HepG2 (cell line): Measurements from ENCODE around the gene SRSF2. TPM values are rescaled to one million over a fixed set of nuclear protein-coding genes. Genes with fewer than 3 reads are reported as not detected.

Experiments used
- ATAC-seq: fragments of 200-7000 bp; cut with Tn5 transposase; 3 replicates; pipeline ENCODE4 v1.9.1; 2020; ENCODE audit warnings: mild to moderate bottlenecking, moderate library complexity
- BruUV-seq: library from RNA; stranded (reverse); fragments of 400-500 nt; replicated peaks from 2 replicates; lab custom pipeline; 2021; lab: Mats Ljungman, UMichigan
- CTCF ChIA-PET: fragments of 300-600 bp; formaldehyde crosslinking; extraction: SDS; loops from one replicate; lab custom pipeline; 2021; ENCODE audit warnings: low total read pairs, inconsistent platforms, low intra/inter-chr PET ratio; lab: Yijun Ruan, JAX
- POLR2A ChIA-PET: fragments of 350-600 bp; sonication (Branson Sonifier 250); formaldehyde crosslinking; loops from one replicate; lab custom pipeline; 2020; ENCODE audit warnings: antibody characterized with exemption, inconsistent platforms; lab: Yijun Ruan, JAX
- DNase-seq: peaks from one replicate; pipeline ENCODE4 v3.0.0-alpha.2; 2015; ENCODE audit warnings: low spot score
- FAIRE-seq: peaks from 3 replicates; lab custom pipeline; 2011; peaks lifted over from hg19 to GRCh38; lab: Jason Lieb, UNC
- H2AFZ ChIP-seq: one replicate; pipeline ENCODE4 v1.6.1; 2011; ENCODE audit warnings: low read length, inconsistent platforms
- H3K27ac ChIP-seq: fragments of 300-600 bp; 3 replicates; pipeline ENCODE4 v1.8.0; 2011; ENCODE audit warnings: mixed run types, mild to moderate bottlenecking, mixed read lengths, low read length, inconsistent platforms; ENCODE audit not compliant: insufficient read depth; ENCODE audit errors: extremely low read length
- H3K27me3 ChIP-seq, 2 experiments: fragments of 200-600 bp in 1 of 2; 2 replicates in 1 of 2; 3 replicates in 1 of 2; pipeline versions ENCODE4 v1.6.0 to v1.8.0; 2011; ENCODE audit warnings: low read length in 2 of 2, mild to moderate bottlenecking in 2 of 2, moderate library complexity in 2 of 2, inconsistent platforms in 1 of 2; ENCODE audit not compliant: insufficient read depth in 2 of 2, control insufficient read depth in 1 of 2
- H3K36me3 ChIP-seq, 2 experiments: fragments of 200-600 bp in 1 of 2; replicated peaks in 1 of 2; 2 replicates in 1 of 2; 3 replicates in 1 of 2; pipeline versions ENCODE4 v1.5.1 to v1.8.0; 2011; ENCODE audit warnings: low read length in 2 of 2, inconsistent platforms in 1 of 2; ENCODE audit not compliant: insufficient read depth in 2 of 2, control insufficient read depth in 1 of 2
- H3K4me1 ChIP-seq: 2 replicates; pipeline ENCODE4 v1.5.1; 2012; ENCODE audit warnings: low read length, inconsistent platforms; ENCODE audit not compliant: insufficient read depth
- H3K4me2 ChIP-seq: 2 replicates; pipeline ENCODE4 v1.6.0; 2011; ENCODE audit warnings: low read depth, low read length, inconsistent platforms
- H3K4me3 ChIP-seq, 3 experiments: fragments of 200-600 bp in 1 of 3; sonication (generic), shearing (Covaris generic) in 1 of 3; replicated peaks in 1 of 3; 2 replicates each; pipeline ENCODE4 v1.5.1; 2011 to 2016; ENCODE audit warnings: low read length in 3 of 3, inconsistent platforms in 2 of 3, low read depth in 2 of 3, mild to moderate bottlenecking in 2 of 3, control low read depth in 1 of 3, mixed read lengths in 1 of 3; ENCODE audit not compliant: insufficient read depth in 1 of 3
- H3K79me2 ChIP-seq: one replicate; pipeline ENCODE4 v1.6.1; 2011; ENCODE audit warnings: low read length, inconsistent platforms; ENCODE audit not compliant: insufficient read depth
- H3K9ac ChIP-seq: 2 replicates; pipeline ENCODE4 v1.6.0; 2011; ENCODE audit warnings: mild to moderate bottlenecking, low read depth, low read length, inconsistent platforms; ENCODE audit not compliant: insufficient read depth
- H3K9me3 ChIP-seq: 2 replicates; pipeline ENCODE4 v1.5.1; 2012; ENCODE audit warnings: mild to moderate bottlenecking, low read length
- H4K20me1 ChIP-seq: 2 replicates; pipeline ENCODE4 v1.6.0; 2011; ENCODE audit warnings: inconsistent platforms, mild to moderate bottlenecking, low read length, moderate library complexity; ENCODE audit not compliant: insufficient read depth
- PHB2 ChIP-seq: fragments of 450-650 bp; IDR thresholded peaks from 2 replicates; pipeline ENCODE4 v1.6.1; 2018; ENCODE audit not compliant: partially characterized antibody
- POLR2A ChIP-seq, 2 experiments: IDR thresholded peaks; 2 replicates each; pipeline ENCODE4 v1.6.1; 2011; ENCODE audit warnings: low read depth in 2 of 2, low read length in 2 of 2, mild to moderate bottlenecking in 1 of 2, moderate library complexity in 1 of 2; ENCODE audit not compliant: insufficient read depth in 1 of 2
- SNAPC4 ChIP-seq: sonication (generic); formaldehyde crosslinking; IDR thresholded peaks from 2 replicates; pipeline ENCODE4 v1.4.0; 2020; ENCODE audit warnings: mild to moderate bottlenecking, missing genetic modification reagents
- WGBS: methylation state at CpG from one replicate; pipeline ENCODE4 v1.1.6; 2017; ENCODE audit warnings: low lambda C conversion rate; 5-methylcytosine and 5-hydroxymethylcytosine counted together
- in situ Hi-C: cut with HindIII; loops from 2 replicates; pipeline ENCODE4 v1.10.0; 2017; ENCODE audit warnings: low pct_unique_long_range_greater_than_20kb; ENCODE audit not compliant: extremely low pct_ligation_motif_present
- intact Hi-C: fragments of 100-400 bp; cut with micrococcal nuclease; formaldehyde crosslinking; loops from one replicate; pipeline ENCODE4 v1.10.0; 2022; ENCODE audit not compliant: unreplicated experiment
- polyA plus RNA-seq, 8 experiments: library from polyadenylated mRNA; depleted of rRNA in 3 of 8; stranded (reverse) in 7 of 8; unstranded in 1 of 8; fragments of >200 nt; fragmentation: Illumina TruSeq in 4 of 8; extraction: Trizol in 4 of 8; gene quantifications; 2 replicates each; pipeline versions ENCODE4 v1.2.1 to v1.2.3, GENCODE V29; 2011 to 2016; ENCODE audit warnings: low read depth in 4 of 8, missing spikeins in 1 of 8, mixed read lengths in 1 of 8; ENCODE audit not compliant: insufficient read depth in 1 of 8
- total RNA-seq, 5 experiments: library from RNA; depleted of rRNA; stranded (reverse); fragments of >200 nt; fragmentation: Illumina TruSeq; extraction: Trizol; gene quantifications; 2 replicates each; pipeline ENCODE4 v1.2.3, GENCODE V29; 2016; ENCODE audit warnings: low read depth in 1 of 5

Gene SRSF2
- total and polyA plus RNA-seq, 2 of the 13 experiments (the other 11 are each of a cell fraction or from before 2014, with no cell fraction given) = 306 to 319 TPM

- TF ChIP-seq SNAPC4 = no peak
Measured at GRCh38 chr17:76714336-76714735, 22.8 kb downstream of the SRSF2 start (continued).

- ATAC-seq (no peak), FAIRE-seq (no peak), DNase-seq (no peak)
- Histone ChIP-seq H3K9me3 (no peaks in the 10 kb centered on the region), H3K79me2 (peaks cover 10% of the 10 kb centered on the region), H3K27me3 (no peaks in the 10 kb centered on the region), H3K4me2 (no peak overlapping the region), H3K4me3 (no peak overlapping the region), H2AFZ (no peak overlapping the region), H3K36me3 (peaks cover 17 to 48% of the 10 kb centered on the region in 2 experiments), H3K9ac (no peak overlapping the region), H4K20me1 (no peaks in the 10 kb centered on the region; the same call in 1 of the 2 replicates), H3K4me1 (peaks cover 34% of the 10 kb centered on the region), H3K27ac (no peak overlapping the region)
- POLR2A ChIA-PET = interaction anchor here (1.2 to 1.4 kb wide), 4 partner anchors 16 to 156 kb away, joined by 3 to 5 read pairs (median 4); no protein-coding TSS in a partner anchor
- WGBS = 98% methylated on average over 7 of the region's 7 CpGs
- intact Hi-C loops = loop anchor here (2.0 kb wide), 1 partner anchor 41 kb away; no protein-coding TSS in a partner anchor
- no TSS peak for BruUV-seq
- CTCF ChIA-PET = interaction anchor here (2.2 kb wide), 1 partner anchor 32 kb away, joined by 17 read pairs; no protein-coding TSS in a partner anchor
- TF ChIP-seq PHB2 = no peak
- 0 out of 4 replicates have a peak, but pooled peaks of 1 of the 2 experiments have one; percentile 9 for TF ChIP-seq POLR2A (IDR thresholded peaks at IDR 0.05; ENCODE audit: insufficient read depth in 1 of 2, low read depth in 2 of 2, low read length in 2 of 2)
- in situ Hi-C loops = no loop called here
Measured at GRCh38 chr17:76713765-76714164, 23.4 kb downstream of the SRSF2 start.
